ENCODE data around the gene FADS6. TPM values are rescaled to one million over a fixed set of nuclear protein-coding genes. Genes with fewer than 3 reads are reported as not detected.

The FADS6 gene
- total RNA-seq, 1 experiment from 2014 or later = 1.2 TPM

- Histone ChIP-seq H3K79me1 (ENCODE audit: insufficient read depth, low read depth, low read length, poor library complexity, severe bottlenecking) (no peaks in the 10 kb centered on the region), H3K23ac (ENCODE audit: insufficient read length, low read depth, low read length) (no peak overlapping the region), H3K18ac (ENCODE audit: insufficient read length, low read depth, low read length) (no peak overlapping the region), H2BK120ac (ENCODE audit: low read depth, low read length, poor library complexity, severe bottlenecking) (no peak overlapping the region), H3K79me2 (ENCODE audit: insufficient read depth, low read length) (no peaks in the 10 kb centered on the region), H4K5ac (ENCODE audit: insufficient read length, low read depth, low read length) (no peak overlapping the region), H2BK15ac (ENCODE audit: low read depth, low read length) (no peak overlapping the region), H4K91ac (ENCODE audit: insufficient read length, low read depth, low read length) (no peak overlapping the region), H3K23me2 (ENCODE audit: insufficient read length, low read depth, low read length, poor library complexity, severe bottlenecking) (peaks cover 5% of the 10 kb centered on the region), H4K8ac (replicated peaks; ENCODE audit: insufficient read length, low read depth, low read length) (no peak overlapping the region), H3K4me2 (ENCODE audit: insufficient read depth, insufficient read length, low read length) (no peak overlapping the region), H3K27me3 (ENCODE audit: insufficient read depth, low read length) (peaks cover 28% of the 10 kb centered on the region), H4K20me1 (ENCODE audit: control insufficient read depth, insufficient read depth, insufficient read length) (no peaks in the 10 kb centered on the region), H2BK5ac (ENCODE audit: insufficient read length, low read length) (no peak overlapping the region), H2AFZ (ENCODE audit: low read length) (no peak overlapping the region), H3K14ac (ENCODE audit: insufficient read depth, low read length) (no peak overlapping the region), H3T11ph (ENCODE audit: low read length) (no peak overlapping the region), H2BK20ac (ENCODE audit: low read depth, low read length, poor library complexity, severe bottlenecking) (no peak overlapping the region), H3K4me1 (ENCODE audit: insufficient read depth, low read length) (no peaks in the 10 kb centered on the region), H3K27ac (ENCODE audit: insufficient read length, low read depth, low read length) (no peak overlapping the region), H3K4ac (ENCODE audit: low read depth, low read length) (no peak overlapping the region), H3K56ac (ENCODE audit: insufficient read length, low read depth, low read length) (no peak overlapping the region), H3K9me3 (ENCODE audit: control insufficient read depth, low read depth, low read length) (no peaks in the 10 kb centered on the region), H2AK5ac (ENCODE audit: insufficient read length, low read length) (no peak overlapping the region), H2BK12ac (ENCODE audit: insufficient read length, low read depth, low read length) (no peak overlapping the region), H3K9ac (ENCODE audit: extremely low read depth, insufficient read length, low read length) (no peak overlapping the region)
- peak; percentile 43 for DNase-seq
- no peak overlapping the region for H3K27ac Mint-ChIP-seq
- TF ChIP-seq CTCF (conservative IDR thresholded peaks at IDR 0.05) = no peak
- H3K36me3 Mint-ChIP-seq (ENCODE audit: insufficient read depth in 1 of 3, low read depth in 3 of 3) = no peaks in the 10 kb centered on the region; a peak in 1 of 7 replicates
- no peak overlapping the region for H3K4me3 Mint-ChIP-seq
- peaks cover 54% of the 10 kb centered on the region for H3K27me3 Mint-ChIP-seq (ENCODE audit: low read depth)
- H3K4me1 Mint-ChIP-seq = peaks cover 18 to 42% of the 10 kb centered on the region in 2 experiments
- H3K9me3 Mint-ChIP-seq = peaks cover 0 to 2% of the 10 kb centered on the region in 2 experiments; a peak in 1 of 5 replicates
- WGBS (ENCODE audit: extremely low coverage, insufficient read length, low lambda C conversion rate) = no CpG with 5 or more reads among the region's 27 CpGs
These were observed 26.8 kb upstream of the FADS6 start for GRCh38 chr17:74920306-74920620.
